ENCODE measurements around the gene RGS7BP.

DNA sequence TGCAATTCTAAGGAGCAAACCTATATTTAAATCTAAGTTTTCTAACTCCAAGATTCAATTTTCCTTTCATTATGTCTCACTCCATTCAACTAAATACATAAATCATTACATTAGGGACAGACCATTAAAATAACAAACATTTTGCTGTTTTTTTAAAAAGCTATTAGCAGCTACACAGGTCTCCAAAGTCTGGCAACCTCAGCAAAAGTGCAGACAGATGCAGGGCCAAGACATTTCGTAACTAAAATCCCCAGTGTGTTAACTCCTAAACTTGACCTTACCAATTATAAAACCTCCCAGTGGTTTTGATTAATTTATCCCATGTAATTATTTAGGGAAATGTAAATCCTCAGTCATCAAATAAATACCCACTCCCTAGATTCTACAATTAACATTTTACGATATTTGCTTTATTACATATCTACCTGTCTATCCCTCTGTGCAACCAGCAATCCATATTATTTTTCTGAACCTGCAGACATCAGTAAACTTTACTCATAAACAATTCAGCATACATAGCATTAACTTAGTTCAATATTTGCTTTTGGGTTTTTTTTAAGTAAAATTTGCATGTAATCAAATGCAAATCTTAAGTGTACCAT, 64.7 kb downstream of the RGS7BP start:
- TF ChIP-seq, protein P1, sequence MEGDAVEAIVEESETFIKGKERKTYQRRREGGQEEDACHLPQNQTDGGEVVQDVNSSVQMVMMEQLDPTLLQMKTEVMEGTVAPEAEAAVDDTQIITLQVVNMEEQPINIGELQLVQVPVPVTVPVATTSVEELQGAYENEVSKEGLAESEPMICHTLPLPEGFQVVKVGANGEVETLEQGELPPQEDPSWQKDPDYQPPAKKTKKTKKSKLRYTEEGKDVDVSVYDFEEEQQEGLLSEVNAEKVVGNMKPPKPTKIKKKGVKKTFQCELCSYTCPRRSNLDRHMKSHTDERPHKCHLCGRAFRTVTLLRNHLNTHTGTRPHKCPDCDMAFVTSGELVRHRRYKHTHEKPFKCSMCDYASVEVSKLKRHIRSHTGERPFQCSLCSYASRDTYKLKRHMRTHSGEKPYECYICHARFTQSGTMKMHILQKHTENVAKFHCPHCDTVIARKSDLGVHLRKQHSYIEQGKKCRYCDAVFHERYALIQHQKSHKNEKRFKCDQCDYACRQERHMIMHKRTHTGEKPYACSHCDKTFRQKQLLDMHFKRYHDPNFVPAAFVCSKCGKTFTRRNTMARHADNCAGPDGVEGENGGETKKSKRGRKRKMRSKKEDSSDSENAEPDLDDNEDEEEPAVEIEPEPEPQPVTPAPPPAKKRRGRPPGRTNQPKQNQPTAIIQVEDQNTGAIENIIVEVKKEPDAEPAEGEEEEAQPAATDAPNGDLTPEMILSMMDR (IDR thresholded peaks at IDR 0.05): no peak
- TF ChIP-seq POLR2A (IDR thresholded peaks at IDR 0.05): no peak
